ENCODE measurements around the gene SPAG16. TPM values are rescaled to one million over a fixed set of nuclear protein-coding genes. Genes with fewer than 3 reads are reported as not detected.
A peak's percentile ranks its signal among the peaks of the same experiment; 100 is the strongest.

The SPAG16 gene
- total RNA-seq, 1 experiment from 2014 or later, result 16.0 TPM

DNA sequence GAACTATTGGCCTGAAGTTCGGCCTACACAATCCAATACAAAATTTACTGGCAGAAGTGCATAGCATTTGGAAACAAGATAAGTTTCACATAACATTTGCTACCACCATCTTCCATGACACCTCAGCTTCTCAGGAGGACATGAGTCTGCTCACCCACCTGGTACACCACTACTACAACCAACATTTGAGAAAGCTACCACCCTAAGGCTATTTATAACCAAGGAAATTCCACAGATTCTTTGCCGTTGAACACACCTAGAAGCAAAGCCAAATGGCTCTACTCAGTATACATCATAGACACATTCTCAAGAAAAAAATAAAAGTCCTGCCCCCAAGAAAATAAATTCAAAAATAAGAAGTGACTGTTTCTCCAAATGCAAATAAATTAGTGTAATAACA is 145.3 kb downstream of the SPAG16 start (continued):
- no peak for TF ChIP-seq TEAD4 (CRISPR knock-in tag; IDR thresholded peaks at IDR 0.05)

DNA sequence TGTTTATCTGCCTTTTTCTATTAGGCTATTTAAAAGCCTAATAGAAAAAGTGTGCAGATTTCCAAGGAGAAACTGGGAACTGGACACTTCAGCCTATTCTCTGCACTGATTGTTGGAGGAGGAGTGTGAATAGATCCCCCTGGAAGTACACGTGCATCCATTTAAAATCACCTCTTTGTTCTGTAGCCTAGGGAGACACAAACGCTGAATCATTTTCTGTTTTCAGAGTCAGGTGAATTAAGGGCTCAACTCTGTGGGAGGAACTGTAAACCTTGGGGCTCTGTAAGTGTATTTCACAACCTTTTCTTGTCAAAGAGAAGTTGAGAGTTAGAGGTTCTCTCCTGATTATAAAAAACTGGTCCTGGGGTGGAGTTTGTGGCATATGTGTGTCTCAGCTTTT is 159.7 kb downstream of the SPAG16 start:
- Mint-ChIP-seq H3K9me3 (peaks cover 55% of the 10 kb centered on the region), H3K4me1 (no peaks in the 10 kb centered on the region), H3K27ac (no peak overlapping the region), H3K36me3 (peaks cover 14% of the 10 kb centered on the region), H3K4me3 (no peak overlapping the region), H3K27me3 (ENCODE audit: low read depth) (no peaks in the 10 kb centered on the region)
- CTCF ChIA-PET, result no interaction called here
- TF ChIP-seq GABPB1 (CRISPR knock-in tag; IDR thresholded peaks at IDR 0.05), result no peak
- TF ChIP-seq, protein P1, sequence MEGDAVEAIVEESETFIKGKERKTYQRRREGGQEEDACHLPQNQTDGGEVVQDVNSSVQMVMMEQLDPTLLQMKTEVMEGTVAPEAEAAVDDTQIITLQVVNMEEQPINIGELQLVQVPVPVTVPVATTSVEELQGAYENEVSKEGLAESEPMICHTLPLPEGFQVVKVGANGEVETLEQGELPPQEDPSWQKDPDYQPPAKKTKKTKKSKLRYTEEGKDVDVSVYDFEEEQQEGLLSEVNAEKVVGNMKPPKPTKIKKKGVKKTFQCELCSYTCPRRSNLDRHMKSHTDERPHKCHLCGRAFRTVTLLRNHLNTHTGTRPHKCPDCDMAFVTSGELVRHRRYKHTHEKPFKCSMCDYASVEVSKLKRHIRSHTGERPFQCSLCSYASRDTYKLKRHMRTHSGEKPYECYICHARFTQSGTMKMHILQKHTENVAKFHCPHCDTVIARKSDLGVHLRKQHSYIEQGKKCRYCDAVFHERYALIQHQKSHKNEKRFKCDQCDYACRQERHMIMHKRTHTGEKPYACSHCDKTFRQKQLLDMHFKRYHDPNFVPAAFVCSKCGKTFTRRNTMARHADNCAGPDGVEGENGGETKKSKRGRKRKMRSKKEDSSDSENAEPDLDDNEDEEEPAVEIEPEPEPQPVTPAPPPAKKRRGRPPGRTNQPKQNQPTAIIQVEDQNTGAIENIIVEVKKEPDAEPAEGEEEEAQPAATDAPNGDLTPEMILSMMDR (IDR thresholded peaks at IDR 0.05), result no peak
- no peak for TF ChIP-seq IRF2 (CRISPR knock-in tag; IDR thresholded peaks at IDR 0.05; ENCODE audit: borderline replicate concordance, low read depth)
- no peak for TF ChIP-seq ZBTB21 (CRISPR knock-in tag; IDR thresholded peaks at IDR 0.05; ENCODE audit: borderline replicate concordance)
- no peak for TF ChIP-seq SMAD4 (CRISPR knock-in tag; IDR thresholded peaks at IDR 0.05)
- TF ChIP-seq TP53 (CRISPR knock-in tag; IDR thresholded peaks at IDR 0.05), result no peak
- no peak for TF ChIP-seq OVOL2 (CRISPR knock-in tag; IDR thresholded peaks at IDR 0.05; ENCODE audit: borderline replicate concordance)
- no peak for TF ChIP-seq ZNF423 (CRISPR knock-in tag; IDR thresholded peaks at IDR 0.05)
- TF ChIP-seq, protein P2, sequence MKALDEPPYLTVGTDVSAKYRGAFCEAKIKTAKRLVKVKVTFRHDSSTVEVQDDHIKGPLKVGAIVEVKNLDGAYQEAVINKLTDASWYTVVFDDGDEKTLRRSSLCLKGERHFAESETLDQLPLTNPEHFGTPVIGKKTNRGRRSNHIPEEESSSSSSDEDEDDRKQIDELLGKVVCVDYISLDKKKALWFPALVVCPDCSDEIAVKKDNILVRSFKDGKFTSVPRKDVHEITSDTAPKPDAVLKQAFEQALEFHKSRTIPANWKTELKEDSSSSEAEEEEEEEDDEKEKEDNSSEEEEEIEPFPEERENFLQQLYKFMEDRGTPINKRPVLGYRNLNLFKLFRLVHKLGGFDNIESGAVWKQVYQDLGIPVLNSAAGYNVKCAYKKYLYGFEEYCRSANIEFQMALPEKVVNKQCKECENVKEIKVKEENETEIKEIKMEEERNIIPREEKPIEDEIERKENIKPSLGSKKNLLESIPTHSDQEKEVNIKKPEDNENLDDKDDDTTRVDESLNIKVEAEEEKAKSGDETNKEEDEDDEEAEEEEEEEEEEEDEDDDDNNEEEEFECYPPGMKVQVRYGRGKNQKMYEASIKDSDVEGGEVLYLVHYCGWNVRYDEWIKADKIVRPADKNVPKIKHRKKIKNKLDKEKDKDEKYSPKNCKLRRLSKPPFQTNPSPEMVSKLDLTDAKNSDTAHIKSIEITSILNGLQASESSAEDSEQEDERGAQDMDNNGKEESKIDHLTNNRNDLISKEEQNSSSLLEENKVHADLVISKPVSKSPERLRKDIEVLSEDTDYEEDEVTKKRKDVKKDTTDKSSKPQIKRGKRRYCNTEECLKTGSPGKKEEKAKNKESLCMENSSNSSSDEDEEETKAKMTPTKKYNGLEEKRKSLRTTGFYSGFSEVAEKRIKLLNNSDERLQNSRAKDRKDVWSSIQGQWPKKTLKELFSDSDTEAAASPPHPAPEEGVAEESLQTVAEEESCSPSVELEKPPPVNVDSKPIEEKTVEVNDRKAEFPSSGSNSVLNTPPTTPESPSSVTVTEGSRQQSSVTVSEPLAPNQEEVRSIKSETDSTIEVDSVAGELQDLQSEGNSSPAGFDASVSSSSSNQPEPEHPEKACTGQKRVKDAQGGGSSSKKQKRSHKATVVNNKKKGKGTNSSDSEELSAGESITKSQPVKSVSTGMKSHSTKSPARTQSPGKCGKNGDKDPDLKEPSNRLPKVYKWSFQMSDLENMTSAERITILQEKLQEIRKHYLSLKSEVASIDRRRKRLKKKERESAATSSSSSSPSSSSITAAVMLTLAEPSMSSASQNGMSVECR (CRISPR knock-in tag; IDR thresholded peaks at IDR 0.05; ENCODE audit: borderline replicate concordance), result no peak
- POLR2A ChIA-PET, result no interaction called here
- no peak for ATAC-seq
- DNase-seq (ENCODE audit: low spot score), result no peak

DNA sequence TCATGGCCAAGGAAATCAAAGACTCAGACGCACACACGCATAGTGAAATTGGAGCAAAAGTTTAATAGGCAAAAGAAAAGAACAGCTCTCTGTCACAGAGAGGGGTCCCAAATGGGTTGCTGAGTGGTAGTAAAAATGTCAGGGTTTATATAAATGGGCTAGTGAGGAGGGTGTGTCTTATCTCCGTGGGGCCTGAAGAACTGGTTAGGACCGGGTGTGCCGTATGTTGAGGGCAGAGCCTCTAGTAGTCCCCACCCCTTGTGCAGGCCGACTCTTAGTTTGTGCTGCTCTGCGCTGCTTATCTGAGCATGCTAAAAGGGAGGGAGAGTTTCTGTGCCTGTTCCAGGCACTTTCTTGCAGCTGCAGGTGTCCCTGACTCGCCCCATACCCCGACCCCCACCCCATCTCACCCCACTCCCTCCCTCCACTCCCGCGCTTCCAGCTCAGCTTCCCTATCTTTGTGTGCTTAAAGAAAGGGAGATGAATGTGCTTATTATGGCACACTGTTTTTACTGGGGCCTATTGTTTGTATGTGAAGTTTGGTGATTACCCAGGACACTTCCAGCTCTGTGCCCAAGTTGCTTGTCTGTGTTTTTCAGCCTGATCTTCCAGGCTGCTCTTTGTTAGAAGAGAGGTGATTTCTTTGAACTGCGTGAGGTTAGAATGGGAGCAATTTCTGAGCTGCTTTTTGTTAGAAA is 167.4 kb downstream of the SPAG16 start:
- TF ChIP-seq, protein P1 (IDR thresholded peaks at IDR 0.05), result no peak
- TF ChIP-seq NFE2L1 (CRISPR knock-in tag; IDR thresholded peaks at IDR 0.05) (no peak), NFATC4 (CRISPR knock-in tag; IDR thresholded peaks at IDR 0.05) (no peak), CREB1 (CRISPR knock-in tag; IDR thresholded peaks at IDR 0.05) (no peak), SMAD4 (CRISPR knock-in tag; IDR thresholded peaks at IDR 0.05) (no peak)
- TF ChIP-seq, protein P3, sequence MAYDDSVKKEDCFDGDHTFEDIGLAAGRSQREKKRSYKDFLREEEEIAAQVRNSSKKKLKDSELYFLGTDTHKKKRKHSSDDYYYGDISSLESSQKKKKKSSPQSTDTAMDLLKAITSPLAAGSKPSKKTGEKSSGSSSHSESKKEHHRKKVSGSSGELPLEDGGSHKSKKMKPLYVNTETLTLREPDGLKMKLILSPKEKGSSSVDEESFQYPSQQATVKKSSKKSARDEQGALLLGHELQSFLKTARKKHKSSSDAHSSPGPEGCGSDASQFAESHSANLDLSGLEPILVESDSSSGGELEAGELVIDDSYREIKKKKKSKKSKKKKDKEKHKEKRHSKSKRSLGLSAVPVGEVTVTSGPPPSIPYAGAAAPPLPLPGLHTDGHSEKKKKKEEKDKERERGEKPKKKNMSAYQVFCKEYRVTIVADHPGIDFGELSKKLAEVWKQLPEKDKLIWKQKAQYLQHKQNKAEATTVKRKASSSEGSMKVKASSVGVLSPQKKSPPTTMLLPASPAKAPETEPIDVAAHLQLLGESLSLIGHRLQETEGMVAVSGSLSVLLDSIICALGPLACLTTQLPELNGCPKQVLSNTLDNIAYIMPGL (CRISPR knock-in tag; IDR thresholded peaks at IDR 0.05), result no peak
- TF ChIP-seq, protein P4, sequence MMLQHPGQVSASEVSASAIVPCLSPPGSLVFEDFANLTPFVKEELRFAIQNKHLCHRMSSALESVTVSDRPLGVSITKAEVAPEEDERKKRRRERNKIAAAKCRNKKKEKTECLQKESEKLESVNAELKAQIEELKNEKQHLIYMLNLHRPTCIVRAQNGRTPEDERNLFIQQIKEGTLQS (CRISPR knock-in tag; conservative IDR thresholded peaks at IDR 0.05), result no peak
- ChIA-PET POLR2A (no interaction called here), CTCF (interaction anchor here (0.6 kb wide), 1 partner anchor 1015 kb away, joined by 4 read pairs; no protein-coding TSS in a partner anchor)
- Mint-ChIP-seq H3K27me3 (ENCODE audit: low read depth) (no peaks in the 10 kb centered on the region), H3K4me1 (peaks cover 3% of the 10 kb centered on the region; the same call in 1 of the 2 replicates), H3K27ac (0 out of 2 replicates have a peak overlapping the region, but pooled peaks have one; percentile 28), H3K36me3 (peaks cover 20% of the 10 kb centered on the region), H3K4me3 (no peak overlapping the region), H3K9me3 (peaks cover 25% of the 10 kb centered on the region)
- DNase-seq (ENCODE audit: low spot score) (peak; percentile 16), ATAC-seq (peak; percentile 89)
